Testis (tissue), 2 donors: ENCODE measurements around the gene PAGR1.

Source experiments
- CTCF ChIP-seq, 3 experiments: fragments of 450-650 bp in 2 of 3; fragments of 200-600 bp in 1 of 3; sonication (generic) in 1 of 3; IDR thresholded peaks; one replicate each; pipeline ENCODE4 v1.5.1; 2016 to 2019; ENCODE audit warnings: antibody characterized with exemption in 3 of 3, mild to moderate bottlenecking in 2 of 3, moderate library complexity in 1 of 3
- POLR2A ChIP-seq: fragments of 450-650 bp; IDR thresholded peaks from one replicate; pipeline ENCODE4 v1.6.1; 2017; ENCODE audit warnings: antibody characterized with exemption, mild to moderate bottlenecking, moderate library complexity

GRCh38 chr16:29805232-29806098 lies 10.5 kb upstream of the PAGR1 start:
- TF ChIP-seq POLR2A (peak; percentile 25), CTCF (IDR thresholded peaks at IDR 0.05) (peak in 2 of 3 experiments; percentile 7 to 16)
